ENCODE data around the gene CADM1.

Gene CADM1

GRCh38 chr11:115256397-115257197, 247.6 kb downstream of the CADM1 start:
- peak; percentile 32 for DNase-seq (ENCODE audit: insufficient read length, low spot score)

DNA sequence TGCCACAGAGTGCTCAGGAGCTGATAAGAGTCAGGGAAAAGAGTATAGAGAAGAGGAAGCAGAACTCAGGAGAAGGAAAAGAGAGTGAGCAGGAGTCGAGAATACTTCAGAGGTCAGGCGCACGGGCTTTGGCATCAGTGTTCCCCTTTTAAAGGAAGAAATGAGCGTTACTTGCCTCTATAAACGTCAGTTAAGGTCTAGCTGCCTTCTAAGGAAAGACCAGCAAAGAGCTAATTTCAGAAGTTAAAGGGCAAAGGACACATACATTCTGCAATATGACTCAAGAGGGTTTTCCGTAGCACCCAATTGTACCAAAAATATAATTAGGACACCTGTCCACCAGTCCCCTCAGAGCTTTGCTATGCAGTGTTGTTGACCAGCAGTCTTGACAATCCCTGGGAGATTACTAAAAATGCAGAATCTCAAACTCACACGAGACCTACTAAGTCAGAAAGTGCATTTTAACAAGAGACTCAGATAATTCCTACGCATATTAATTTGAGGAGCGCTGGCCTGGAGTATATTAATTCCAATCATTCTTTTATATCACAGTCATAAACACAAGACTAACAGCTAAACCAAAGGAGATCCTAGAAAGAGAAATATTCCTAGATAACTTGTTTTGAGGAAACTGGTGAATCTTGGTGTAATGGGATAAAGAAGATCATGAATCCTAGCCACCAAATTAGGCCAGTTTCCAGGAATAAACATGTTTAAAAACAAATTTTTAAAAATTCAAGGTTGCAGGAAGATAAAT, 249.0 kb downstream of the CADM1 start:
- FAIRE-seq (peak; percentile 51), DNase-seq (ENCODE audit: insufficient read length, low spot score) (no peak)

More at GRCh38 chr11:115256397-115257197, 247.6 kb downstream of the CADM1 start:
- peak; percentile 88 for FAIRE-seq

DNA sequence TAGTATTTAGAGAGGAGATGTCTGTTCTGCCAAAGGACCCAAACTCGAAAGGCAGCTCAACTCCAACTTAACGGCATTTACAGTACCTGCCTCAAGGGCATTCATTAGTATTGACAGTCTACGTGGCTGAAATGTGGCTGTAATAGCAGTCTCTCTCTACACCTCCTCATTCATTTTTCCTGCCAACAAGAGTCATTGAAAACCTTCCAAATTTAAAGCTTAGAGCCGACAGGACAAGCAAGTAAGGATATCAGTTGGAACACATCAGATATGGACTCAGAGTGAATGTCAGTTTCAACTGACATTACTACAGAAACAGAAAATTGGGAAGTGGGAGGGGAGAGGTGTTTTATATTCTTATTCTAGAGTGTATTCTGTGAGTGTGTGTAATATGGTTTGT, 253.1 kb downstream of the CADM1 start:
- FAIRE-seq = no peak

GRCh38 chr11:115249061-115249578, 255.1 kb downstream of the CADM1 start:
- DNase-seq (ENCODE audit: insufficient read length, low spot score) = no peak
- FAIRE-seq = no peak

More for the DNA sequence above, 253.1 kb downstream of the CADM1 start:
- DNase-seq (ENCODE audit: insufficient read length, low spot score) = no peak

DNA sequence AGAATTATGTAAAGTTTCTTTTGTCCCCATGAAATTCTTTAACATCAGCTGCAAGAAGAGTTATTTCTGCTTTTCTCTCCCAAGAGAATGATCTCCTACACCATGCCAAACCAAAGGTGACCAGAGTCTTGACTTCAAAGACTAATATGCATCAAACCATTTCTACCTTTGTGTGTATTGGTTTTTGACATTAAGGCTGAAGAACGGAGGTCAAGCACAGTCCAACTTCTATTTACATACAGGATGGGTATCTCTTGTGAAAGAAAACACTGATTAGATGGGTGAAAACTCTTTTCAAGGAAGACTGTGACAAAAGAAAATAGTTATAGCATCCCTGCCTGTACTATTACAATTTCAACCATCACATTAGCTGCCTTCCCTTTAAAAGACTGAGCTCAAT, 256.3 kb downstream of the CADM1 start:
- no peak for DNase-seq (ENCODE audit: insufficient read length, low spot score)
- no peak for FAIRE-seq

- DNase-seq (ENCODE audit: insufficient read length, low spot score) (no peak), FAIRE-seq (no peak)
Measured at GRCh38 chr11:115247361-115247760, 256.9 kb downstream of the CADM1 start.

DNA sequence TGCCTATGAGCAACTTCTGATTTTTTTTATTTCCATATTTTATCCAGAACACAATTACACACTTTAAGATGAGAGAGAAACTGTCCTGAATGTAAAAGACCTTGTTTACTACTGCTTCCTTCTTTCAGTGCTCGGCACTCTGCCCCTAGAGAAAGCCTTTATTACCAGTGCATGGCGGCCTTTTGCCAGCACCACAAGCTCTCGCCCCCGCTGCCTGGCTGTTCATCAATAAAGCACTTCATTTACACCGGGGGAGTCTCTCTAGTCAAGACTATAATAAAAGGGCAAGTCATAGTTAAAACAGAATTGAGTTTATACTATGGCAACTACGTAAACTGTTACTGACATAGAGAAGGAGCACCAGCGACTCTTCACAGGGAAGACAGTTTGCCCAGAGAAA, 259.5 kb downstream of the CADM1 start:
- FAIRE-seq (no peak), DNase-seq (ENCODE audit: insufficient read length, low spot score) (no peak)

DNA sequence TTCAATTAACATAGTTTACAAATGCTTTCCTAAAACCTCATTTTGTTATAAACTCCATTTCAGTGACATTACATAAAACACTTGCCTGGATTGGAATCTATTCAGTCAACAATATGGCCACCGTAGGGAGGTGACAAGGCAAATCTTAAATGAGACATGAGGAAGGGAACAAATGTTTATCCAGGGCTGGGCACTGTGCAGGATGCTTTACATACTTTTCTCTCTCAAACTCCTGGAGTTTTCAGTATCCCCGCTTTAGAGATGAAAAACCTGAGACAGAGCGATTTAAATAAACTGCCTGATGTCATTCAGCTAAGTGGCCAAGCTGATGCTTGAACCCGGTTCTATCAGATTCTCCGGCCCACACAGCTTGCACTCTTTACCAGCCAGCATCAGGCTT, 259.9 kb downstream of the CADM1 start:
- DNase-seq (ENCODE audit: insufficient read length, low spot score) = no peak
- no peak for FAIRE-seq

GRCh38 chr11:115242982-115243381, 261.2 kb downstream of the CADM1 start:
- no peak for FAIRE-seq
- no peak for DNase-seq (ENCODE audit: insufficient read length, low spot score)

- no peak for DNase-seq (ENCODE audit: insufficient read length, low spot score)
- FAIRE-seq = no peak
Measured at GRCh38 chr11:115241899-115242298, 262.3 kb downstream of the CADM1 start.

GRCh38 chr11:115238791-115239190, 265.4 kb downstream of the CADM1 start:
- FAIRE-seq = no peak
- no peak for DNase-seq (ENCODE audit: insufficient read length, low spot score)

- DNase-seq (ENCODE audit: insufficient read length, low spot score) (no peak), FAIRE-seq (no peak)
Measured at GRCh38 chr11:115238086-115238485, 266.1 kb downstream of the CADM1 start.

DNA sequence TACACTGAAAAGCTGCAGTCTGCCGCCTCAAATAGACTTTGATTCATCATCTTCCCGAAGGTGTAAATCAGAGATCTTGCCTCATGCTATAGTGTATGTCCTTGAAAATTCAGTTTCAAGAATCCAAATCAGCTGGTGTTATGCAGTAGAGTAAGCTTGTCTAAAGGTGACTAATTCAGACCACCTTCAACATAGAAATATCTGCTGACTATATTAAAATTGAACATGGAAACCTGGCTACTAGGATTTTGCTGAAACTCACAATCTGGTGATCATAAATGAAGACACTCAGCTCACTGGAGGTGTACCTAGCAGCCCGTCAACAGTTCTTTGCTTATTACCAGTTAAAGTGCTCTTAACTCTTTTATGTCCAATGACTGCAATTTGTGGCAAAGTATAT, 266.6 kb downstream of the CADM1 start:
- no peak for DNase-seq (ENCODE audit: insufficient read length, low spot score)
- no peak for FAIRE-seq

GRCh38 chr11:115234794-115235193, 269.4 kb downstream of the CADM1 start:
- FAIRE-seq = no peak
- DNase-seq (ENCODE audit: insufficient read length, low spot score) = no peak

- DNase-seq (ENCODE audit: insufficient read length, low spot score) = no peak
- FAIRE-seq = no peak
Measured at GRCh38 chr11:115226556-115226955, 277.7 kb downstream of the CADM1 start.

- no peak for DNase-seq (ENCODE audit: insufficient read length, low spot score)
- FAIRE-seq = peak; percentile 71
Measured at GRCh38 chr11:115224551-115224950, 279.7 kb downstream of the CADM1 start.

GRCh38 chr11:115222863-115223530, 281.2 kb downstream of the CADM1 start:
- DNase-seq (ENCODE audit: insufficient read length, low spot score) = no peak
- FAIRE-seq = no peak

- peak; percentile 39 for DNase-seq (ENCODE audit: insufficient read length, low spot score)
- peak; percentile 97 for FAIRE-seq
Measured at GRCh38 chr11:115222218-115222862, 281.9 kb downstream of the CADM1 start.

DNA sequence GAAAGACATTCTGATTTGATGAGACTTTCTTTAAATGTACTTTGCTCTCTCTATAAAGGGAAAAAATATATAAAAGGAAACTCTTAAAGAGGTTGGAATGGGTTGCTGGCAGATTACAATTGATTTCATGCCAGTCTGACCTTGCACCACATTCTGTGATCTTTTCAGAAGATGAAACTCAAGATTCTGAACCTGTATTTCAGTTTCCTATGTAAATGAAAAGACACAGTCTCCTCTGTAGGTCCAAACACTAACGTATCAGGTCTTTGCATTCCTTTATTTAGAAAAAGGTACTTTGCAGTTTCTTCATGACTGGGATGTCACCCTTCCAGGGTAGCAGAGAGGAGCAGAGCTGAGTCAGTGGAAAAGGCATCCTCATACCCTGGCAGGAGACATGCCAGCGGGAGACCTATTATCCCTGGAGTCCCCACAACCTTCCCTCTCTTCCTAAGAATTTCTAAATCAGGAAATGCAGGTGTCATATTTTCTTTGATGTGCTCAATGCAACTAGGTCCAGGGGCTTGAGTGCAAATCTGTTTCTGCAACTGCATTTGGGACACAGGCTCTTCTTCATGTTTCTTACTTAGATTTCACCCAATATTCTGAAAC, 282.6 kb downstream of the CADM1 start:
- DNase-seq (ENCODE audit: insufficient read length, low spot score) (no peak), FAIRE-seq (peak; percentile 82)

- DNase-seq (ENCODE audit: insufficient read length, low spot score) (no peak), FAIRE-seq (no peak)
Measured at GRCh38 chr11:115220911-115221310, 283.3 kb downstream of the CADM1 start.

Measured in GM19239 (cell line).